Measurements from ENCODE around the gene NBAS. TPM values are rescaled to one million over a fixed set of nuclear protein-coding genes. Genes with fewer than 3 reads are reported as not detected.

NBAS gene
- total RNA-seq, 1 experiment from 2014 or later = 32.5 TPM

DNA sequence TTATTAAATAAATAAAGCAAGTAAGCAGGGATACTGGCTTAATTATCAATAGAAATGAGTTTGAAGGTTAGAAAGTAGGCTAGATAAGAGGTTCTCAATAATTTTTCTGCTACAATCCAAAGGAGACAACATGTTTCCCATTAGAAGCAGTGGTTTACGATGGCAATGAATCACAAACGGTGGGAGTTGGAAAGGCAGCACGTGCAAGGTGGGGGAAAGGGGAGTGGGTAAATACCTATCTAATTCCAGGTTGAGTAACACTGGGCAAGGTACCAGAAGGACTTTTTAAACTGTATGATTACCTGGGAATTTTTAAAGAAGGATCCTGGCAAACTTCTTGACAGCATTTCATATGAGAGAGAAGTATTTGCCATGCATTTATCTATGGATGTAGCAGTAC, 289.9 kb downstream of the NBAS start:
- no peak overlapping the region for H2BK5ac ChIP-seq (ENCODE audit: insufficient read length, low read length)
- peaks cover 5 to 11% of the 10 kb centered on the region in 2 experiments for H3K4me1 Mint-ChIP-seq
- no peak overlapping the region for H3K4me2 ChIP-seq (ENCODE audit: insufficient read depth, insufficient read length, low read length)
- H3K36me3 Mint-ChIP-seq (ENCODE audit: insufficient read depth in 1 of 3, low read depth in 3 of 3) = peaks cover 4 to 6% (median 4%) of the 10 kb centered on the region in 3 experiments; a peak in 5 of 7 replicates
- WGBS (ENCODE audit: extremely low coverage, insufficient read length, low lambda C conversion rate) = no CpG with 5 or more reads among the region's 3 CpGs
- no peaks in the 10 kb centered on the region for H3K27me3 Mint-ChIP-seq (ENCODE audit: low read depth)
- H2BK20ac ChIP-seq (ENCODE audit: low read depth, low read length, poor library complexity, severe bottlenecking) = no peak overlapping the region
- H3K23ac ChIP-seq (ENCODE audit: insufficient read length, low read depth, low read length) = no peak overlapping the region
- no peaks in the 10 kb centered on the region for H3K79me1 ChIP-seq (ENCODE audit: insufficient read depth, low read depth, low read length, poor library complexity, severe bottlenecking)
- no peaks in the 10 kb centered on the region for H3K27me3 ChIP-seq (ENCODE audit: insufficient read depth, low read length)
- H3K18ac ChIP-seq (ENCODE audit: insufficient read length, low read depth, low read length) = no peak overlapping the region
- H2BK12ac ChIP-seq (ENCODE audit: insufficient read length, low read depth, low read length) = no peak overlapping the region
- no peaks in the 10 kb centered on the region for H3K9me3 Mint-ChIP-seq
- H3K9me3 ChIP-seq (ENCODE audit: control insufficient read depth, low read depth, low read length) = no peaks in the 10 kb centered on the region
- no peak overlapping the region for H2BK120ac ChIP-seq (ENCODE audit: low read depth, low read length, poor library complexity, severe bottlenecking)
- H4K91ac ChIP-seq (ENCODE audit: insufficient read length, low read depth, low read length) = no peak overlapping the region
- no peaks in the 10 kb centered on the region for H3K4me1 ChIP-seq (ENCODE audit: insufficient read depth, low read length)
- TF ChIP-seq CTCF (conservative IDR thresholded peaks at IDR 0.05) = no peak
- H3K27ac Mint-ChIP-seq = no peak overlapping the region
- H3K9ac ChIP-seq (ENCODE audit: extremely low read depth, insufficient read length, low read length) = no peak overlapping the region
- no peaks in the 10 kb centered on the region for H3K23me2 ChIP-seq (ENCODE audit: insufficient read length, low read depth, low read length, poor library complexity, severe bottlenecking)
- H3T11ph ChIP-seq (ENCODE audit: low read length) = no peak overlapping the region
- H3K79me2 ChIP-seq (ENCODE audit: insufficient read depth, low read length) = no peaks in the 10 kb centered on the region
- H3K27ac ChIP-seq (ENCODE audit: insufficient read length, low read depth, low read length) = no peak overlapping the region
- H3K56ac ChIP-seq (ENCODE audit: insufficient read length, low read depth, low read length) = no peak overlapping the region
- H2AK5ac ChIP-seq (ENCODE audit: insufficient read length, low read length) = no peak overlapping the region
- H3K4me3 Mint-ChIP-seq = no peak overlapping the region
- H3K14ac ChIP-seq (ENCODE audit: insufficient read depth, low read length) = no peak overlapping the region
- H2BK15ac ChIP-seq (ENCODE audit: low read depth, low read length) = no peak overlapping the region
- no peak overlapping the region for H3K4ac ChIP-seq (ENCODE audit: low read depth, low read length)
- H4K5ac ChIP-seq (ENCODE audit: insufficient read length, low read depth, low read length) = no peak overlapping the region
- no peak for DNase-seq
- H4K20me1 ChIP-seq (ENCODE audit: control insufficient read depth, insufficient read depth, insufficient read length) = no peaks in the 10 kb centered on the region
- H4K8ac ChIP-seq (replicated peaks; ENCODE audit: insufficient read length, low read depth, low read length) = no peak overlapping the region
- H2AFZ ChIP-seq (ENCODE audit: low read length) = no peak overlapping the region
